OCI-LY7 (cell line): ENCODE results near the gene TMEM147. TPM values are rescaled to one million over a fixed set of nuclear protein-coding genes. Genes with fewer than 3 reads are reported as not detected.

ENCODE experiments used
- BruUV-seq: library from RNA; stranded (reverse); fragments of 400-500 nt; replicated peaks from 2 replicates; lab custom pipeline; 2021; lab: Mats Ljungman, UMichigan
- CTCF ChIA-PET: fragments of 300-600 bp; sonication (Branson Sonifier 250); formaldehyde crosslinking; loops from one replicate; lab custom pipeline; 2022; ENCODE audit warnings: antibody characterized with exemption; ENCODE audit not compliant: unreplicated experiment; lab: Charles Lee
- POLR2A ChIA-PET: fragments of 300-600 bp; sonication (Branson Sonifier 250); formaldehyde crosslinking; loops from one replicate; lab custom pipeline; 2022; ENCODE audit warnings: antibody characterized with exemption; lab: Charles Lee
- DNase-seq: peaks from one replicate; pipeline ENCODE4 v3.0.0-alpha.2; 2015; ENCODE audit warnings: low spot score
- H2AFZ ChIP-seq: fragments of 200-600 bp; sonication (generic), shearing (Covaris generic); 2 replicates; pipeline ENCODE4 v1.6.1; 2014; ENCODE audit warnings: mild to moderate bottlenecking, antibody characterized with exemption, low read length, moderate library complexity
- H3K27ac ChIP-seq: fragments of 200-600 bp; sonication (generic); 2 replicates; pipeline ENCODE4 v1.5.1; 2014; ENCODE audit warnings: mixed run types, low read depth, mild to moderate bottlenecking, moderate library complexity, low read length, inconsistent platforms; ENCODE audit not compliant: poor library complexity, severe bottlenecking
- H3K36me3 ChIP-seq: fragments of 200-600 bp; sonication (generic); 2 replicates; pipeline ENCODE4 v1.6.1; 2014; ENCODE audit warnings: mild to moderate bottlenecking, antibody characterized with exemption, low read length, moderate library complexity, mixed read lengths; ENCODE audit not compliant: insufficient read depth
- H3K4me1 ChIP-seq: fragments of 200-600 bp; sonication (generic); 2 replicates; pipeline ENCODE4 v1.5.1; 2014; ENCODE audit warnings: mild to moderate bottlenecking, low read length; ENCODE audit not compliant: insufficient read depth, poor library complexity, severe bottlenecking
- H3K4me2 ChIP-seq: fragments of 200-600 bp; sonication (generic); 2 replicates; pipeline ENCODE4 v1.6.1; 2014; ENCODE audit warnings: mild to moderate bottlenecking, low read length
- H3K4me3 ChIP-seq: fragments of 200-600 bp; sonication (generic); 2 replicates; pipeline ENCODE4 v1.5.1; 2014; ENCODE audit warnings: mild to moderate bottlenecking, low read depth, low read length; ENCODE audit not compliant: poor library complexity, severe bottlenecking
- H3K79me2 ChIP-seq: fragments of 200-600 bp; sonication (generic); 2 replicates; pipeline ENCODE4 v1.6.1; 2016; ENCODE audit warnings: low read depth, mild to moderate bottlenecking, low read length, moderate library complexity, mixed read lengths; ENCODE audit not compliant: insufficient read depth
- H3K9me2 ChIP-seq: fragments of 200-600 bp; sonication (generic); 2 replicates; pipeline ENCODE4 v1.6.1; 2016; ENCODE audit warnings: mild to moderate bottlenecking, low read length, mixed read lengths; ENCODE audit not compliant: insufficient read depth
- H3K9me3 ChIP-seq: fragments of 200-600 bp; sonication (generic); 2 replicates; pipeline ENCODE4 v1.6.1; 2014; ENCODE audit warnings: mild to moderate bottlenecking, mixed run types, low read length, mixed read lengths
- H4K20me1 ChIP-seq: fragments of 200-600 bp; sonication (generic); 2 replicates; pipeline ENCODE4 v1.6.1; 2014; ENCODE audit warnings: mild to moderate bottlenecking, antibody characterized with exemption, low read length, moderate library complexity, mixed read lengths; ENCODE audit not compliant: insufficient read depth
- EZH2phosphoT487 ChIP-seq: fragments of 200-600 bp; sonication (generic); IDR thresholded peaks from 2 replicates; pipeline ENCODE4 v1.6.1; 2018; ENCODE audit warnings: low read depth, borderline replicate concordance, mild to moderate bottlenecking, mixed run types, antibody characterized with exemption, low read length, moderate library complexity, mixed read lengths
- intact Hi-C: fragments of 100-400 bp; cut with micrococcal nuclease; formaldehyde crosslinking; loops from one replicate; pipeline ENCODE4 v1.10.0; 2022; ENCODE audit not compliant: unreplicated experiment
- total RNA-seq, 2 experiments: library from RNA; depleted of rRNA in 1 of 2; stranded (reverse); fragments of >200 nt in 1 of 2; shearing (Covaris generic) in 1 of 2; gene quantifications; 2 replicates each; pipeline ENCODE4 v1.2.3, GENCODE V29; 2014 to 2022
- TF ChIP-seq, protein P1 (sequence below): fragments of 200-600 bp; sonication (generic); conservative IDR thresholded peaks from 2 replicates; pipeline ENCODE4 v1.5.1; 2014; ENCODE audit warnings: mild to moderate bottlenecking, antibody characterized with exemption, low read length, moderate library complexity, mixed read lengths

TMEM147 gene
- total RNA-seq, 2 experiments from 2014 or later = 47.1 to 83.2 TPM

DNA sequence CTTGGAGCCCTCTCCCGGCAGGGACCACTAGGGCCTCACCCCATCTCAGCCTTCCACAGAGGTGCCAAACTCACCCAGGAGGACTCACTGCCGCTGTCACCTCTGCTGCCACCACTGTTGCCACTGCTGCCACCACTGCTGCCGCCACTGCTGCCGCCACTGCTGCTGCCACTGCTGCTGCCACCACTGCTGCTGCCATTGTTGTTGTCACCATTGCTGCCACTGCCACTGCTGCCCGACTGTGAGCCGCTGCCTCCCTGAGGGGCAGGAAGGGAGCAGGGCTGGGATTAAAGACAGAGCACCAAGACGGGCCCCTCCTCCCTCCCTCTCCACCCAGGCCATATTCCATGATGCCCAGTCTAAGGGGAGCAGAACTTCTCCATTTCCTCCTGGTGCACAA, 34.1 kb upstream of the TMEM147 start:
- no peaks in the 10 kb centered on the region for H3K9me2 ChIP-seq
- DNase-seq = no peak
- no peaks in the 10 kb centered on the region for H3K36me3 ChIP-seq
- H3K27ac ChIP-seq = no peak overlapping the region
- intact Hi-C loops = loop anchor here (2.0 kb wide), 1 partner anchor 81 kb away; no protein-coding TSS in a partner anchor
- ChIA-PET CTCF (no interaction called here), POLR2A (no interaction called here)
- no peaks in the 10 kb centered on the region for H3K9me3 ChIP-seq
- no peaks in the 10 kb centered on the region for H3K4me1 ChIP-seq
- H3K79me2 ChIP-seq = no peaks in the 10 kb centered on the region
- TF ChIP-seq EZH2phosphoT487 = no peak
- TF ChIP-seq, protein P1, sequence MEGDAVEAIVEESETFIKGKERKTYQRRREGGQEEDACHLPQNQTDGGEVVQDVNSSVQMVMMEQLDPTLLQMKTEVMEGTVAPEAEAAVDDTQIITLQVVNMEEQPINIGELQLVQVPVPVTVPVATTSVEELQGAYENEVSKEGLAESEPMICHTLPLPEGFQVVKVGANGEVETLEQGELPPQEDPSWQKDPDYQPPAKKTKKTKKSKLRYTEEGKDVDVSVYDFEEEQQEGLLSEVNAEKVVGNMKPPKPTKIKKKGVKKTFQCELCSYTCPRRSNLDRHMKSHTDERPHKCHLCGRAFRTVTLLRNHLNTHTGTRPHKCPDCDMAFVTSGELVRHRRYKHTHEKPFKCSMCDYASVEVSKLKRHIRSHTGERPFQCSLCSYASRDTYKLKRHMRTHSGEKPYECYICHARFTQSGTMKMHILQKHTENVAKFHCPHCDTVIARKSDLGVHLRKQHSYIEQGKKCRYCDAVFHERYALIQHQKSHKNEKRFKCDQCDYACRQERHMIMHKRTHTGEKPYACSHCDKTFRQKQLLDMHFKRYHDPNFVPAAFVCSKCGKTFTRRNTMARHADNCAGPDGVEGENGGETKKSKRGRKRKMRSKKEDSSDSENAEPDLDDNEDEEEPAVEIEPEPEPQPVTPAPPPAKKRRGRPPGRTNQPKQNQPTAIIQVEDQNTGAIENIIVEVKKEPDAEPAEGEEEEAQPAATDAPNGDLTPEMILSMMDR = no peak
- no peak overlapping the region for H3K4me3 ChIP-seq
- no peak overlapping the region for H2AFZ ChIP-seq
- no peaks in the 10 kb centered on the region for H4K20me1 ChIP-seq
- no TSS peak for BruUV-seq
- H3K4me2 ChIP-seq = no peak overlapping the region

DNA sequence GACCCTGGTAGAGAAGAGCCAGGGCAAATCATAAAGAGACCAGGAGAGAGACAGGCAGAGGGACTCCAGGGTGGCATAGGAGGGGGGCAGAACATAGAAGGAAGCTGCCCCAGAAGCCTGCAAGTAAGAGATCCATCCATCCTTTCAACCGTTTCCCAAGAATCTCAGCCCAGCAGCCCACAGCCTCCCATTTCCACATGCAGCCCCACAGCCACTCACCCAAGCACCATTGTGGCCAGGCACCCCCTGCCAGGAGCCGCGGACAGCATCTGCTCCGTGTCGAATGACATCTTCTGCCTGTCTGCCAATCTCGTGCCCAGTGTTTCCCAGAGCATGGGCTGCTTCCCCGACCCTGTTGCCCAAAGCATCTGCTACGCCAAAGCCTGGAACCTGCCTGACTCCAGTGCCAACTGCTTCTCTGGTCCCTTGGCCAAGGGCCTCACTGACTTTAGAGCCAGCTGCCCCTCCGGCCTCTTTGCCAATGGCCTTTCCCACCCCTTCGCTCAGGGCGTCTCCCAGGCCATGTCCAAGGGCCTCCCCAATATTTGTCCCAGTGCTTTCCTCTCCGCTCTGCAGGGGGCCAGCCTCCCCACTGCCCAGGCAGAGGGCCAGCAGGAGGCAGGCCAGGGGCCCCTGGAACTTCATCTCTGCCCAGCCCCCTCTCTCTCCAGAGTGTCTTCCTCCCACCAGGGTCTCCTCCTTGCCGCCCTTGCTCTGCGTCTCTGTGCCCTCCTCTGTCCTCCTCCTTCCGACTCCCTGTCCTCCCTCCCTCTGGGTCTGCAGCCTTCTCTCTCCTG, 32.4 kb upstream of the TMEM147 start:
- DNase-seq = no peak
- no peaks in the 10 kb centered on the region for H3K9me2 ChIP-seq
- CTCF ChIA-PET = no interaction called here

More for the DNA sequence above, 32.4 kb upstream of the TMEM147 start:
- Histone ChIP-seq H2AFZ (no peak overlapping the region), H3K79me2 (no peaks in the 10 kb centered on the region), H3K36me3 (no peaks in the 10 kb centered on the region), H3K27ac (no peak overlapping the region), H3K9me3 (no peaks in the 10 kb centered on the region), H3K4me1 (no peaks in the 10 kb centered on the region), H3K4me2 (no peak overlapping the region), H3K4me3 (no peak overlapping the region), H4K20me1 (no peaks in the 10 kb centered on the region)
- no TSS peak for BruUV-seq
- intact Hi-C loops = no loop called here
- POLR2A ChIA-PET = no interaction called here
- TF ChIP-seq EZH2phosphoT487 = no peak
- TF ChIP-seq, protein P1 = no peak
